SK-N-DZ (cell line): ENCODE measurements around the gene BEAN1.

Experiments used
- DNase-seq: peaks from one replicate; pipeline ENCODE4 v3.0.0-alpha.2; 2015; ENCODE audit warnings: low spot score

BEAN1 gene

GRCh38 chr16:66470556-66470955 lies 43.5 kb downstream of the BEAN1 start:
- no peak for DNase-seq

- no peak for DNase-seq
These were observed 44.2 kb downstream of the BEAN1 start for GRCh38 chr16:66471264-66471663.

- no peak for DNase-seq
These were observed 44.8 kb downstream of the BEAN1 start for GRCh38 chr16:66471716-66472393.

GRCh38 chr16:66473051-66473571 lies 46.0 kb downstream of the BEAN1 start:
- DNase-seq, result no peak

- no peak for DNase-seq
These were observed 46.8 kb downstream of the BEAN1 start for GRCh38 chr16:66473654-66474519.

- DNase-seq, result no peak
These were observed 47.7 kb downstream of the BEAN1 start for GRCh38 chr16:66474750-66475199.

GRCh38 chr16:66475232-66475631 lies 48.1 kb downstream of the BEAN1 start:
- DNase-seq, result no peak

- DNase-seq, result no peak
These were observed 49.4 kb downstream of the BEAN1 start for GRCh38 chr16:66476328-66477027.

GRCh38 chr16:66477028-66477515 lies 50.0 kb downstream of the BEAN1 start:
- DNase-seq, result no peak

GRCh38 chr16:66478733-66479511 lies 51.8 kb downstream of the BEAN1 start:
- peak; percentile 67 for DNase-seq

- DNase-seq, result no peak
These were observed 52.7 kb downstream of the BEAN1 start for GRCh38 chr16:66479661-66480264.

- no peak for DNase-seq
These were observed 53.4 kb downstream of the BEAN1 start for GRCh38 chr16:66480265-66481080.

GRCh38 chr16:66481081-66481942 lies 54.2 kb downstream of the BEAN1 start:
- DNase-seq, result no peak

- no peak for DNase-seq
These were observed 54.9 kb downstream of the BEAN1 start for GRCh38 chr16:66481943-66482390.

- peak; percentile 70 for DNase-seq
These were observed 56.8 kb downstream of the BEAN1 start for GRCh38 chr16:66483689-66484452.

GRCh38 chr16:66484453-66485213 lies 57.5 kb downstream of the BEAN1 start:
- no peak for DNase-seq

GRCh38 chr16:66485376-66485775 lies 58.3 kb downstream of the BEAN1 start:
- DNase-seq, result no peak
